ENCODE results near the gene NOTUM.

The NOTUM gene

GRCh38 chr17:81976332-81977210 lies 15.6 kb upstream of the NOTUM start:
- no peak for TF ChIP-seq CTCF (conservative IDR thresholded peaks at IDR 0.05; ENCODE audit: control insufficient read depth, insufficient read depth, low read depth, low read length)
- no peak for DNase-seq (ENCODE audit: low read depth)

GRCh38 chr17:81973432-81973831 lies 12.4 kb upstream of the NOTUM start:
- no peak overlapping the region for H3K4me3 ChIP-seq (ENCODE audit: control insufficient read depth, low read depth, low read length)
- no peak for DNase-seq (ENCODE audit: low read depth)
- no peak for TF ChIP-seq CTCF (conservative IDR thresholded peaks at IDR 0.05; ENCODE audit: control insufficient read depth, insufficient read depth, low read depth, low read length)

More at GRCh38 chr17:81976332-81977210, 15.6 kb upstream of the NOTUM start:
- H3K4me3 ChIP-seq (ENCODE audit: control insufficient read depth, low read depth, low read length) = peak overlapping the region; percentile 54

- no peak for TF ChIP-seq CTCF (conservative IDR thresholded peaks at IDR 0.05; ENCODE audit: control insufficient read depth, insufficient read depth, low read depth, low read length)
- DNase-seq (ENCODE audit: low read depth) = no peak
- no peak overlapping the region for H3K4me3 ChIP-seq (ENCODE audit: control insufficient read depth, low read depth, low read length)
Measured at GRCh38 chr17:81968850-81969812, 8.1 kb upstream of the NOTUM start.

- no peak overlapping the region for H3K4me3 ChIP-seq (ENCODE audit: control insufficient read depth, low read depth, low read length)
- DNase-seq (ENCODE audit: low read depth) = no peak
- no peak for TF ChIP-seq CTCF (conservative IDR thresholded peaks at IDR 0.05; ENCODE audit: control insufficient read depth, insufficient read depth, low read depth, low read length)
Measured at GRCh38 chr17:81968396-81968745, 7.4 kb upstream of the NOTUM start.

- TF ChIP-seq CTCF (conservative IDR thresholded peaks at IDR 0.05; ENCODE audit: control insufficient read depth, insufficient read depth, low read depth, low read length) = no peak
- H3K4me3 ChIP-seq (ENCODE audit: control insufficient read depth, low read depth, low read length) = no peak overlapping the region
- peak; percentile 81 for DNase-seq (ENCODE audit: low read depth)
Measured at GRCh38 chr17:81967533-81968395, 6.8 kb upstream of the NOTUM start.

GRCh38 chr17:81967244-81967532 lies 6.2 kb upstream of the NOTUM start:
- no peak overlapping the region for H3K4me3 ChIP-seq (ENCODE audit: control insufficient read depth, low read depth, low read length)
- DNase-seq (ENCODE audit: low read depth) = no peak
- no peak for TF ChIP-seq CTCF (conservative IDR thresholded peaks at IDR 0.05; ENCODE audit: control insufficient read depth, insufficient read depth, low read depth, low read length)

All from fibroblast of mammary gland (primary cell).